Adrenal gland (tissue), 5 donors: ENCODE data around the gene NIN.

Source experiments
- POLR2A ChIP-seq, 2 donors: fragments of 450-650 bp; IDR thresholded peaks; one replicate each; pipeline ENCODE4 v1.6.1; 2017; ENCODE audit warnings: antibody characterized with exemption in 2 of 2, mild to moderate bottlenecking in 2 of 2, moderate library complexity in 1 of 2
- TF ChIP-seq, protein P1 (sequence below), 6 experiments: fragments of 450-650 bp in 4 of 6; fragments of 200-600 bp in 2 of 6; sonication (generic) in 1 of 6; IDR thresholded peaks; 1 replicate in 5 of 6; 2 replicates in 1 of 6; pipeline versions ENCODE4 v1.5.1 to v1.8.0; 2016 to 2021; ENCODE audit warnings: antibody characterized with exemption in 6 of 6, mild to moderate bottlenecking in 2 of 6, moderate library complexity in 1 of 6
- donor health status: DM: no; HTN: no; CAD: no.

DNA sequence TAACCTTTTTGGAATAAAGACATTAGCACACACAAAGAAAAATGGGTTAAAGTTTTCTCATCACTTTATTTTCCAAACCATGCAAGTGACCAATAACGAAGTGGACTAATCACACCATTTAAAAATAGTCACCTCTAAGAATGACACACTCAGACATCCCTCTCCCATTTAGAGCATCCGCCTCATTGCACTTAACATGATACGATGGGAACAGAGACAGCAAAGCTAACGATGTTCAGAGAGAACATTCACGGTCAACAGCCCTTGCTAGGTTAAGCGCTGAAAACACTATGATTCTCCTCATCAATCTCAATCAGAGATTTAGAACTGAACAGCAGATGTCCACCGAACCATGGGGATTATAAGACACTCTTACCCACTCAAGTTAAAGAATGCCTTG, 35.8 kb downstream of the NIN start:
- TF ChIP-seq POLR2A (IDR thresholded peaks at IDR 0.05), result no peak
- TF ChIP-seq, protein P1, sequence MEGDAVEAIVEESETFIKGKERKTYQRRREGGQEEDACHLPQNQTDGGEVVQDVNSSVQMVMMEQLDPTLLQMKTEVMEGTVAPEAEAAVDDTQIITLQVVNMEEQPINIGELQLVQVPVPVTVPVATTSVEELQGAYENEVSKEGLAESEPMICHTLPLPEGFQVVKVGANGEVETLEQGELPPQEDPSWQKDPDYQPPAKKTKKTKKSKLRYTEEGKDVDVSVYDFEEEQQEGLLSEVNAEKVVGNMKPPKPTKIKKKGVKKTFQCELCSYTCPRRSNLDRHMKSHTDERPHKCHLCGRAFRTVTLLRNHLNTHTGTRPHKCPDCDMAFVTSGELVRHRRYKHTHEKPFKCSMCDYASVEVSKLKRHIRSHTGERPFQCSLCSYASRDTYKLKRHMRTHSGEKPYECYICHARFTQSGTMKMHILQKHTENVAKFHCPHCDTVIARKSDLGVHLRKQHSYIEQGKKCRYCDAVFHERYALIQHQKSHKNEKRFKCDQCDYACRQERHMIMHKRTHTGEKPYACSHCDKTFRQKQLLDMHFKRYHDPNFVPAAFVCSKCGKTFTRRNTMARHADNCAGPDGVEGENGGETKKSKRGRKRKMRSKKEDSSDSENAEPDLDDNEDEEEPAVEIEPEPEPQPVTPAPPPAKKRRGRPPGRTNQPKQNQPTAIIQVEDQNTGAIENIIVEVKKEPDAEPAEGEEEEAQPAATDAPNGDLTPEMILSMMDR (IDR thresholded peaks at IDR 0.05), result no peak
